GM23338 (cell line): Measurements from ENCODE around the gene SESN1. TPM values are rescaled to one million over a fixed set of nuclear protein-coding genes. Genes with fewer than 3 reads are reported as not detected.

ENCODE experiments used
- ATAC-seq: fragments of 200-7000 bp; cut with Tn5 transposase; 3 replicates; pipeline ENCODE4 v1.9.1; 2020
- DNase-seq: peaks from one replicate; pipeline ENCODE4 v3.0.0-alpha.2; 2015; ENCODE audit warnings: low spot score
- H2AFZ ChIP-seq: fragments of 200-600 bp; sonication (generic); 2 replicates; pipeline ENCODE4 v1.8.0; 2016; ENCODE audit warnings: antibody characterized with exemption, mild to moderate bottlenecking, moderate library complexity
- H3F3A ChIP-seq: fragments of 200-600 bp; sonication (generic); replicated peaks from 2 replicates; pipeline ENCODE4 v1.8.0; 2017; ENCODE audit warnings: antibody characterized with exemption, mixed run types, low read depth
- H3K27ac ChIP-seq: fragments of 200-600 bp; sonication (generic); 2 replicates; pipeline ENCODE4 v1.6.1; 2016; ENCODE audit warnings: low read depth
- H3K27me3 ChIP-seq: fragments of 200-600 bp; sonication (generic); 2 replicates; pipeline ENCODE4 v1.8.0; 2016; ENCODE audit warnings: mild to moderate bottlenecking, mixed run types, moderate library complexity; ENCODE audit not compliant: insufficient read depth
- H3K36me3 ChIP-seq: fragments of 200-600 bp; sonication (generic); 2 replicates; pipeline ENCODE4 v1.8.0; 2016; ENCODE audit warnings: mild to moderate bottlenecking; ENCODE audit not compliant: insufficient read depth
- H3K4me1 ChIP-seq: fragments of 200-600 bp; sonication (generic); 2 replicates; pipeline ENCODE4 v1.8.0; 2016; ENCODE audit warnings: mild to moderate bottlenecking, moderate library complexity; ENCODE audit not compliant: insufficient read depth
- H3K4me2 ChIP-seq: fragments of 200-600 bp; sonication (generic); 2 replicates; pipeline ENCODE4 v1.7.1; 2017; ENCODE audit warnings: mixed run types
- H3K4me3 ChIP-seq: fragments of 200-600 bp; sonication (generic); 2 replicates; pipeline ENCODE4 v1.6.1; 2016; ENCODE audit warnings: mixed run types
- H3K79me2 ChIP-seq: fragments of 200-600 bp; sonication (generic); replicated peaks from 2 replicates; pipeline ENCODE4 v1.8.0; 2017; ENCODE audit warnings: mild to moderate bottlenecking; ENCODE audit not compliant: insufficient read depth
- H3K9me2 ChIP-seq: fragments of 200-600 bp; sonication (generic); 2 replicates; pipeline ENCODE4 v1.8.0; 2017; ENCODE audit not compliant: insufficient read depth
- H4K20me1 ChIP-seq: fragments of 200-600 bp; sonication (generic); replicated peaks from 2 replicates; pipeline ENCODE4 v1.8.0; 2017; ENCODE audit warnings: mild to moderate bottlenecking; ENCODE audit not compliant: insufficient read depth
- H3K27ac Mint-ChIP-seq: 2 replicates; pipeline ENCODE4 v1.8.0; 2020; ENCODE audit warnings: inconsistent platforms, mild to moderate bottlenecking, moderate library complexity, mixed read lengths
- H3K27me3 Mint-ChIP-seq: 3 replicates; pipeline ENCODE4 v1.8.0; 2022; ENCODE audit warnings: low read depth, mild to moderate bottlenecking, moderate library complexity, mixed read lengths, inconsistent platforms; ENCODE audit not compliant: insufficient read depth, poor library complexity
- H3K36me3 Mint-ChIP-seq: 3 replicates; pipeline ENCODE4 v1.8.0; 2021; ENCODE audit warnings: low read depth, mild to moderate bottlenecking, inconsistent platforms, moderate library complexity, mixed read lengths
- H3K4me1 Mint-ChIP-seq: 3 replicates; pipeline ENCODE4 v1.8.0; 2020; ENCODE audit warnings: mild to moderate bottlenecking, inconsistent platforms, mixed read lengths
- H3K4me3 Mint-ChIP-seq: 3 replicates; pipeline ENCODE4 v1.8.0; 2021; ENCODE audit warnings: moderate library complexity, mild to moderate bottlenecking, inconsistent platforms, mixed read lengths
- H3K9me3 Mint-ChIP-seq: 3 replicates; pipeline ENCODE4 v1.8.0; 2020; ENCODE audit warnings: moderate library complexity, mild to moderate bottlenecking, inconsistent platforms, mixed read lengths
- CREB1 ChIP-seq: fragments of 250-450 bp; sonication (Bioruptor Pico); IDR thresholded peaks from 2 replicates; pipeline ENCODE4 v1.5.0; 2020; ENCODE audit warnings: low read depth, mild to moderate bottlenecking, moderate library complexity
- CTCF ChIP-seq, 2 experiments: fragments of 200-600 bp in 1 of 2; sonication (generic) in 1 of 2; conservative IDR thresholded peaks; 2 replicates each; pipeline versions ENCODE4 v1.5.1 to v1.6.1; 2016 to 2017; ENCODE audit warnings: antibody characterized with exemption in 2 of 2, low read depth in 2 of 2, mild to moderate bottlenecking in 2 of 2, moderate library complexity in 1 of 2
- ETS1 ChIP-seq: IDR thresholded peaks from 2 replicates; pipeline ENCODE4 v1.6.1; 2016; ENCODE audit warnings: antibody characterized with exemption
- EZH2 ChIP-seq: fragments of 200-600 bp; sonication (generic); IDR thresholded peaks from one replicate; pipeline ENCODE4 v1.8.0; 2017; ENCODE audit warnings: antibody characterized with exemption, mild to moderate bottlenecking, low read depth; ENCODE audit not compliant: unreplicated experiment
- EZH2phosphoT487 ChIP-seq: fragments of 200-600 bp; sonication (generic); IDR thresholded peaks from one replicate; pipeline ENCODE4 v1.8.1; 2018; ENCODE audit warnings: antibody characterized with exemption; ENCODE audit not compliant: unreplicated experiment
- JUNB ChIP-seq: IDR thresholded peaks from one replicate; pipeline ENCODE4 v1.6.1; 2016; ENCODE audit warnings: antibody characterized with exemption; ENCODE audit not compliant: unreplicated experiment
- NANOG ChIP-seq: IDR thresholded peaks from 2 replicates; pipeline ENCODE4 v1.6.1; 2016; ENCODE audit warnings: antibody characterized with exemption, borderline replicate concordance
- POLR2AphosphoS5 ChIP-seq: IDR thresholded peaks from 2 replicates; pipeline ENCODE4 v1.6.1; 2016; ENCODE audit warnings: antibody characterized with exemption, low read depth
- REST ChIP-seq: IDR thresholded peaks from one replicate; pipeline ENCODE4 v1.6.1; 2018; ENCODE audit warnings: antibody characterized with exemption; ENCODE audit not compliant: unreplicated experiment
- STAT1 ChIP-seq: IDR thresholded peaks from one replicate; pipeline ENCODE4 v1.6.1; 2016; ENCODE audit warnings: antibody characterized with exemption; ENCODE audit not compliant: unreplicated experiment
- ZNF331 ChIP-seq: fragments of 250-450 bp; sonication (Bioruptor Pico); IDR thresholded peaks from 2 replicates; pipeline ENCODE4 v1.5.0; 2020; ENCODE audit warnings: low read depth, mild to moderate bottlenecking, moderate library complexity
- polyA plus RNA-seq: library from polyadenylated mRNA; unstranded; fragments of >200 nt; fragmentation: Nextera tagmentation; extraction: Ambion mirVana; gene quantifications from 2 replicates; pipeline ENCODE4 v1.2.1, GENCODE V29; 2016
- total RNA-seq: library from RNA; depleted of rRNA; stranded (reverse); fragments of >200 nt; shearing (Covaris generic); gene quantifications from 2 replicates; pipeline ENCODE4 v1.2.3, GENCODE V29; 2014

SESN1 gene
- total and polyA plus RNA-seq, 2 experiments from 2014 or later = 26.2 to 36.4 TPM

- Mint-ChIP-seq H3K9me3 (no peaks in the 10 kb centered on the region), H3K27ac (no peak overlapping the region), H3K4me3 (no peak overlapping the region), H3K36me3 (no peaks in the 10 kb centered on the region), H3K4me1 (peaks cover 4% of the 10 kb centered on the region; the same call in 1 of the 3 replicates), H3K27me3 (peaks cover 4% of the 10 kb centered on the region)
- Histone ChIP-seq H3F3A (no peaks in the 10 kb centered on the region), H3K4me1 (no peaks in the 10 kb centered on the region), H3K27ac (no peak overlapping the region), H3K79me2 (no peaks in the 10 kb centered on the region), H4K20me1 (no peaks in the 10 kb centered on the region), H3K4me2 (no peak overlapping the region), H3K4me3 (no peak overlapping the region), H3K9me2 (no peaks in the 10 kb centered on the region), H3K27me3 (no peaks in the 10 kb centered on the region), H2AFZ (no peak overlapping the region), H3K36me3 (no peaks in the 10 kb centered on the region)
- ATAC-seq (no peak), DNase-seq (no peak)
- TF ChIP-seq CREB1 (CRISPR knock-in tag) (no peak), REST (no peak), JUNB (no peak), STAT1 (no peak), POLR2AphosphoS5 (no peak), CTCF (conservative IDR thresholded peaks at IDR 0.05; ENCODE audit: low read depth in 2 of 2) (no peak), ETS1 (no peak), ZNF331 (CRISPR knock-in tag) (no peak), EZH2 (no peak), EZH2phosphoT487 (no peak), NANOG (no peak)
These were observed 66.7 kb downstream of the SESN1 start for GRCh38 chr6:109027964-109028363.
